Erythroblast (primary cell): Measurements from ENCODE around the gene PPP1R15B.

ENCODE experiments used
- GATA1 ChIP-seq: IDR thresholded peaks from 2 replicates; pipeline ENCODE4 v1.6.1; 2011; ENCODE audit warnings: low read depth, mild to moderate bottlenecking, control low read depth, low read length, moderate library complexity
- POLR2A ChIP-seq: IDR thresholded peaks from 2 replicates; pipeline ENCODE4 v1.6.1; 2011; ENCODE audit warnings: mild to moderate bottlenecking, low read length

DNA sequence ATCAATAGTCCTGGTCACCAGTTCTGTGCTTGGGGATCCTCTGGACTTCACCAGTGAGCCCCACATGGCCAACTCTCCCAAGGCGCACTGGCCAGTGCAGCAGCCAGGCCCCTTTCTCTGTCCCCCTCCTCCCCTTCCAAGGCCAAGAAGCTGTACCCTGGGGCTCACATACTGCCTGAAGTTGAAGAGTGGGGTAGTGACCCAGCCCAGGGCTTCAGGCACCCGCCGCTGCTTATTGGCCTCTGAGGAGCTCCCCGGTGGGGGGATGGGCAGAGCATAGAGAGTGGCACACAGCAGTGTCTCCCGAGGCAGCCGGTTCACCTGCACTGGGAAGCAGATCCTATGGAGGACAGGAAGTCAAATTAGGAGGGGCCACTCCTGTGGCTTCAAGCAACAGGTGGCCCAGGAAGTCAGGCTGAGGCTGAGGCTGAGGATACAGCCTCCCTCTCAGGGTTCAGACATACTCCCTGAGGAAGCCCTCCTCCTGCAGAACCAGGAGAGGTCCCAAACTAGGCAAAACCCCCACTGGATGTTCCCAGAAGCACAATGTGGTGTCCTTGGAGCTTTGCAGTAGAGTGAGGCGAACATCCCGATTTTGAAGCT lies 38.2 kb upstream of the PPP1R15B start:
- TF ChIP-seq POLR2A: no peak
- TF ChIP-seq GATA1: no peak
